ENCODE results near the gene ERBB3.
A peak's percentile ranks its signal among the peaks of the same experiment; 100 is the strongest.
"Not testable (repeated sequence)": the region's sequence is repeated elsewhere in the genome, so short reads cannot be mapped to it uniquely, and the experiment has no call there.

Gene ERBB3
- total RNA-seq: 0 to 0.55 (median 0.18) reads per million in 18 experiments

DNA sequence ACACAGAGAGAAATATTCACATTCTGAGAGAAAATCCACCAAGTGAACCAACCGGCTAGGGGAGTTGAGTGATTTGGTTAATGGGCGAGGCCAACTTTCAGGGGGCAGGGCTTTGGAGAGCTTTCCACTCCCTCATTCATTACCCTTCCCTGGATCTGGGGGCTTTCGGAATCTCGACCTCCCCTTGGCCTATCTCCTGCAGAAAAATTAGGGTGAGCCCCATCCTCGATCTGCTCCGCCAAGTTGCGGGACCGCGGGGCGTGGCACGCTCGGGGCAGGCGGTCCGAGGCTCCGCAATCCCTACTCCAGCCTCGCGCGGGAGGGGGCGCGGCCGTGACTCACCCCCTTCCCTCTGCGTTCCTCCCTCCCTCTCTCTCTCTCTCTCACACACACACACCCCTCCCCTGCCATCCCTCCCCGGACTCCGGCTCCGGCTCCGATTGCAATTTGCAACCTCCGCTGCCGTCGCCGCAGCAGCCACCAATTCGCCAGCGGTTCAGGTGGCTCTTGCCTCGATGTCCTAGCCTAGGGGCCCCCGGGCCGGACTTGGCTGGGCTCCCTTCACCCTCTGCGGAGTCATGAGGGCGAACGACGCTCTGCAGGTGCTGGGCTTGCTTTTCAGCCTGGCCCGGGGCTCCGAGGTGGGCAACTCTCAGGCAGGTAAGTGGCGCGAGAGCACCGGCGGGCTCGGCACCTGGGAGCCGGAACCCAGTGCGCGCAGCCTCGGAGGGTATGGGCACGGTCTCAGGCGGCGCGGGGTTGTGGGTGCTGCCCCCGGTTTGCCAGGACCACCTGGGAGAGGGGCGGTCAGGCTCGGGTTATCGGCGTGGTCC lies at the start of gene ERBB3:
TSS of gene ERBB3 (plus strand) at position 443 of the 833 bp plus-strand sequence. CDS start at position 579, 136 bp downstream.
- DNase-seq: peak; percentile 49 to 53

DNA sequence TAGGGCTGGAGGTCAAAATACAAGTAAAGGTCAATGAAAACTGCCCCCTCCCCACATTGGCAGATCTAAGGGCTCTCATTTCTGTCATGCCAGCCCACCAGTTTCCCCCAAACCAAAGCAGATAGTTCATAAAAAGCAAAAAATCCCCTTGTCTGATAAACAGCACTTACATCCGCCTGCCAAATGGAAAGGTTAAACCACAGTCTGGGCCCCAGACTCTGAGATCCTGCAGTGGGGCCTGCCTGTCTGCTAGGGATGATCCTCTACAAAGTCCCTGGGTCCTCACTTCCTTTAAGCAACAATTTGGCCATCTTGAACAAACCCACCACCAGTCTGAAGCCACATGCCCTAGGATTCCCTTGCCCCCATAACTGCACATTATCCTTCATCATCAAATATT lies 48.0 kb upstream of the ERBB3 start:
- DNase-seq: no peak

DNA sequence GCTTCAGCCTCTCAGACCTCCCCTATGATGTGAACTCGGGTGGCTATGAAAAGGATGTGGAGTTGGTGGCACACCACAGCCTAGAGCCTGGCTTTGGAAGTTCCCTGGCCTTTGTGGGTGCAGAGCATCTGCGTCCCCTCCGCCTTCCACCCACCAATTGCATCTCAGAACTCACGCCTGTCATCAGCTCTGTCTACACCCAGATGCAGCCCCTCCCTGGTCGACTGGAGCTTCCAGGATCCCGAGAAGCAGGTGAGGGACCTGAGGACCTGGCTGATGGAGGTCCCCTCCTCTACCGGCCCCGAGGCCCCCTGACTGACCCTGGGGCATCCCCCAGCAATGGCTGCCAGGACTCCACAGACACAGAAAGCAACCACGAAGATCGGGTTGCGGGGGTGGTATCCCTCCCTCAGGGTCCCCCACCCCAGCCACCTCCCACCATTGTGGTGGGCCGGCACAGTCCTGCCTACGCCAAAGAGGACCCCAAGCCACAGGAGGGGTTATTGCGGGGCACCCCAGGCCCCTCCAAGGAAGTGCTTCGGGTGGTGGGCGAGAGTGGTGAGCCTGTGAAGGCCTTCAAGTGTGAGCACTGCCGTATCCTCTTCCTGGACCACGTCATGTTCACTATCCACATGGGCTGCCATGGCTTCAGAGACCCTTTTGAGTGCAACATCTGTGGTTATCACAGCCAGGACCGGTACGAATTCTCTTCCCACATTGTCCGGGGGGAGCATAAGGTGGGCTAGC lies 45.2 kb upstream of the ERBB3 start:
- DNase-seq: no peak

DNA sequence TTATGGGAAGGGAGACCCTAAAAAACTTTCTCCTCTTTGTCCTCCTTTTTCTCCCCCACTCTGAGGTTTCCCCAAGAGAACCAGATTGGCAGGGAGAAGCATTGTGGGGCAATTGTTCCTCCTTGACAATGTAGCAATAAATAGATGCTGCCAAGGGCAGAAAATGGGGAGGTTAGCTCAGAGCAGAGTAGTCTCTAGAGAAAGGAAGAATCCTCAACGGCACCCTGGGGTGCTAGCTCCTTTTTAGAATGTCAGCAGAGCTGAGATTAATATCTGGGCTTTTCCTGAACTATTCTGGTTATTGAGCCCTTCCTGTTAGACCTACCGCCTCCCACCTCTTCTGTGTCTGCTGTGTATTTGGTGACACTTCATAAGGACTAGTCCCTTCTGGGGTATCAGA lies 42.8 kb upstream of the ERBB3 start:
- no peak for DNase-seq

DNA sequence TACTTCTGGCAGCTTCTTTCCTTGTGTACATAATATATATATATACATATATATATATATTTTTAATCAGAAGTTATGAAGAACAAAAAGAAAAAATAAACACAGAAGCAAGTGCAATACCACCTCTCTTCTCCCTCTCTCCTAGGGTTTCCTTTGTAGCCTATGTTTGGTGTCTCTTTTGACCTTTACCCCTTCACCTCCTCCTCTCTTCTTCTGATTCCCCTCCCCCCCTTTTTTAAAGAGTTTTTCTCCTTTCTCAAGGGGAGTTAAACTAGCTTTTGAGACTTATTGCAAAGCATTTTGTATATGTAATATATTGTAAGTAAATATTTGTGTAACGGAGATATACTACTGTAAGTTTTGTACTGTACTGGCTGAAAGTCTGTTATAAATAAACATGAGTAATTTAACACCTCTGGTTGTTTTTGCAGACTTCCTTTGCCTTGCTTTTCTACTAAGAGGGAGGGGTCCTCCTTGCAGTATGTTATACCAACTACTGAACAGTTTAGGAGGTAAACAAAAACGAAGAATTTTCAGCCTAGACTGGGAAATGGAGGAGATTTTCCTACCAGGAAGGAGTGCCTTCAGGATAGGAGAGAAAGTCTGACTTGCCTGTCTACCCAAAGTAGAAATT lies 41.8 kb upstream of the ERBB3 start:
- DNase-seq: no peak

DNA sequence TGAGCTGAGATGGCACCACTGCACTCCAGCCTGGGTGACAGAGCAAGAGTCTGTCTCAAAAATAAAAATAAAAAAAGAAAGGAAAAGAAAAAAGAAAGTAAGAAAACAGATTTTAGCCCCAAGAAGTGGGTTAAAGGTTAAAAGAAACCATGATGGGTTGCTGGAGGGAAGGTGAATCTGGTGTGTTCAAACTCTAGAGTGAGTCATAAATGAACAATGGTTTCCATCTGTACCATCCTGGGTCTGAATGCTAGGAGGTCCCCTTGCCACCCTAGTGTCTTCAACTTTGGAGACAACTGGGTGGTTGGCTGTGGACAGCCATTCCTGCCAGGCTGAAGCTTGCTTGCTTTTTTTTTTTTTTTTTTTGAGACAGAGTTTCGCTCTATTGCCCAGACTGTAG lies 39.8 kb upstream of the ERBB3 start:
- DNase-seq: no peak

DNA sequence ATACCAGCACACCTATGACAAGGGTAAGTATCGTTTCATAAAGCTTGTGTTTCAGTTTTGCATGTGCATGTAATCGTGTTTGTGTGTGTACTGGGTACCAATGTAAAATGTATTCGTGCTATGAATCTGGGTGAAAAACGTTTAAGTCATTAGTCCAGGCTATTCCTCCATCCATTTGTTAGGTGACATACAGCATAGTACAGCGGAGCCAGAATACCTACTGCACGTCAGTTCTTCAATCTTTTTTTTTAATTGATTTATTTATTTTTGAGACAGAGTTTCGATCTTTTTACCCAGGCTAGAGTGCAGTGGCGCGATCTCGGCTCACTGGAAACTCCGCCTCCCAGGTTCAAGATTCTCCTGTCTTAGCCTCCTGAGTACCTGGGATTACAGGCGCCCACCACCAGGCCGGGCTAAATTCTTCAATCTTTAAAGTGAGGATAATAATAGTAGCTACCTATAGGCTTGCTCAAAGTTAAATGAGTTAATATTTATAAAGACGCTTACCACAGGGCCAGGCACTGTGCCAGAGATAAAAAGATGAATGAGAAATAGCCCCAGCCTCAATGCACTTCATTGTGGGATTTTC lies 38.9 kb upstream of the ERBB3 start:
- no peak for DNase-seq

DNA sequence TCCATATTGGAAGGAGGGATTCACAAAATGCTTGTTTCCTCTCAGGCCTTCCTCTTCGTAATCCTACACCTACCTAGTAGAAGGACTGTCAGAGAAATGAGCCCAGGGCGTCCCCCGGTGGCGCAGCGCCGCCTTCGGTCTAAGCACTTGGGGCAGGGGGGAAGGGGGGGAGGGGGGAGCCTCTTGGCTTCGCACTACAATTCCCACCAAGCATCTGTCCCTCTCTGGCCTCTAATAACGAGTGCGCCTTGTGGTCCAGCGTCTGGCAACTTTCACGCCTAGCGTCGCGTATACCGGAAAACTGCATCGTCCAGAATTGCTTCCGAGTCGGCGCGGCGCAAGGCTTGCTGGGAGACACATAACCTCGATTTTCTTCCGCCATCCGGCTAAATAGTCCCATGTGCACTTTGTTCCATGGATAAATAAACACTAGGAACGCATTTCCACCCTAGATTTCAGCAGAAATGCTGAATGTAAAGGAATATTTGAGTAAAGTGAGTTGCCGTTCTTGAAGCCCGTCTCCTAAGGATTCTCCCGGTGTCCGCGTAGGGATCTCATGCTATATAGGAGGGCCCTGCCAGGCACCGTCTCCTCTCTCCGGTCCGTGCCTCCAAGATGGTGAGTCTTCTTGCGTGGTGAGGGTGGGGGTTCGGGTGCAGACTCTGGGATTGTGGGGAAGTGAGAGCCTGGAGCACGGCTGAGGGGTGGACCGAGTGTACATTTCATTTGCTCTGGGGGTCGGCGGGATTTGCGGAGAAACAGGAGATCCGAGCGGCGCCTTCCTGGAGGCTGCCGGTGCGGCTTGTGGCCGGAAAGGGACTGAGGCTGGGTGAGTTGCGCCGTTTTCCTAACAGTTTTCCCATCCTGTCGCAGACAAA lies 38.2 kb upstream of the ERBB3 start, which contains the start of gene RPS26:
TSS of gene RPS26 (plus strand) at position 367 of the 878 bp plus-strand sequence. CDS start at position 616, 249 bp downstream.
- DNase-seq: peak; percentile 97 to 99

DNA sequence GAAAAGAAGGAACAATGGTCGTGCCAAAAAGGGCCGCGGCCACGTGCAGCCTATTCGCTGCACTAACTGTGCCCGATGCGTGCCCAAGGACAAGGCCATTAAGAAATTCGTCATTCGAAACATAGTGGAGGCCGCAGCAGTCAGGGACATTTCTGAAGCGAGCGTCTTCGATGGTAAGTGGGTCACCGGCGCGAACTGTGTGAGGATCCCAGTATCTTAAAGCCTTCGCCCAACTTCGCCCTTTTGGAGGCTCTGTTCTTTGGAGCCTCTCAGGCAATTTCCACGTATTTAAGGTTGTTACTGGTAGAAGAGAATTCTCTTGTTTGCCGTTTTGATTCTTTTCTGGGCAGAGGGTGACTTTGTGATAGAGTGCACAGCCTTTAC lies 37.5 kb upstream of the ERBB3 start:
- DNase-seq: not testable (repeated sequence)

DNA sequence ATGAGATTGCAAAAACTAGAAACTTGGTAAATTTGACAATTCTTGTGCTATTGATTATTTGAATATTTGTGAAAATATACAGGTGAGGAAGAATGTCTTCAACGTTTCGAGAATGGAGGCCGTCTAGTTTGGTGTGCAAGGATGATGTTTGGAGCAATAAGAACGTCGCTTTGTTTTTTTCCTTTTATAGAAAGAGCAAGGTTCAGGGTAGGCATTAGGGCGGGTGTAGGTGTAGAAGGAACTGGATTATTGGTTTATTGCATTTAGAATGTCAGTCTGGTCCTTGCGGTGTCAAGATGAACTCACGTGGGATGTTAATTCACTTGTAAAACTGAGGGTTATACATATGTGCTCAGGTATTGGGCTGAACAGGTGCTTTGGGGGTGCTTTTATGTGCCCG lies 37.1 kb upstream of the ERBB3 start:
- no peak for DNase-seq

DNA sequence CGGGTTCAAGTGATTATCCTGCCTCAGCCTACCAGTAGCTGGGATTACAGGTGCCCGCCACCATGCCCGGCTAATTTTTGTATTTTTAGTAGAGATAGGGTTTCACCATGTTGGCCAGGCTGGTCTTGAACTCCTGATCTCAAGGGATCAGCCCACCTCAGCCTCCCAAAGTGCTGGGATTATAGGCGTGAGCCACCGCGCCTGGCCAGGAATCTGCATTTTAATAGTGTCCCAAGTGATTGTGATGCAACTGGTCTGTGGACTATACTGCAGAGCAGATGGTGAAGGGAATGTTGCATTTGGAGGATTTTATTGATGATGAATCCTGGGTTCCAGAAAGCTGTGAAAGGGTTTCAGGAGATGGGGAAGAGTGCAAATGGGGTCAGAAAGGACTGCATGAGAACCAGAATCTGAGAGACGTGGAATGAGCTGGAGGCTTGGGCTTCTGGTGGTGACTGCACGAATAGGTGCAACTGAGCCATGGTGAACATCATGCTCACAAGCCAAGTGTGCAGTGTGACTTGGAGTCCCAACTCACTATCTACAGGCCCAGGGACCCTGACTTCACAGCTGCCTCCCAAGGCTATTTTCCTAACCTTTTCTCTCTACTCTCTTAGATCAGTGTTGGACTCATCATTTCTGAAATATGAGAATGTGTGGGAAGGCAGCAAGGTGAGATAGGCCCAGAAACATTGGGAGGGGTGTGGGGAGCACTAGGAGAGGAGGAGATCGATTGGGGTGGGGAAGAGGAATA lies 33.8 kb upstream of the ERBB3 start:
- no peak for DNase-seq

DNA sequence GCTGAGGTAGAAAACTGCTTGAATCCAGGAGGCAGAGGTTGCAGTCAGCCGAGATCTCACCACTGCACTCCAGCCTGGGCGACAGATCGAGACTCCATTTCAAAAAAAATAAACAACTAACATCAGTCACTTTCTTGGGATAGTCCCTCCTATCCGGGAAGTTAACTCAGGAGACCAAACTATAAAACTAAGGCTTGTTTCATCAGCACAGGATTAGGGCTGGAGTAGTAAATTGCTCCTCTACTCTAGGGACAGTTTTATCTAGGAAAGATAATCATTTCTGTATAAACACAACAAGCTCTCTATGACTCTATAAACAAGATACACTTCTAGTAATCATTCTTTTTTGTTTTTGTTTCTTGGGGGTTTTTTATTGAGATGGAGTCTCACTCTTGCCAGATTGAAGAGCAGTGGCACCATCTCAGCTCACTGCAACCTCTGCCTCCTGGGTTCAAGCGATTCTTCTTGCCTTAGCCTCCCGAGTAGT lies 26.5 kb upstream of the ERBB3 start:
- no peak for DNase-seq

DNA sequence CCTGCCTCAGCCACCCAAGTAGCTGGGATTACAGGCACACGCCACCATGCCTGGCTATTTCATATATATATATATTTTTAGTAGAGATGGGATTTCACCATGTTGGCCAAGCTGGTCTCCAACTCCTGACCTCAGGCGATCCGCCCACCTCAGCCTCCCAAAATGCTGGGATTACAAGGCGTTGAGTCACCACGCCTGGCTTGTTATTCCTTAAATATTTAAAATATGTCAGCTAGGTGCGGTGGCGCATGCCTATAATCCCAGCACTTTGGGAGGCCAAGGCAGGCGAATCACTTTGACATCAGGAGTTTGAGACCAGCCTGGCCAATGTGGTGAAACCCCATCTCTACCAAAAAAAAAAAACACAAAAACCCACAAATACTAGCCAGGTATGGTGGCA lies 20.0 kb upstream of the ERBB3 start:
- DNase-seq: not testable (repeated sequence)

DNA sequence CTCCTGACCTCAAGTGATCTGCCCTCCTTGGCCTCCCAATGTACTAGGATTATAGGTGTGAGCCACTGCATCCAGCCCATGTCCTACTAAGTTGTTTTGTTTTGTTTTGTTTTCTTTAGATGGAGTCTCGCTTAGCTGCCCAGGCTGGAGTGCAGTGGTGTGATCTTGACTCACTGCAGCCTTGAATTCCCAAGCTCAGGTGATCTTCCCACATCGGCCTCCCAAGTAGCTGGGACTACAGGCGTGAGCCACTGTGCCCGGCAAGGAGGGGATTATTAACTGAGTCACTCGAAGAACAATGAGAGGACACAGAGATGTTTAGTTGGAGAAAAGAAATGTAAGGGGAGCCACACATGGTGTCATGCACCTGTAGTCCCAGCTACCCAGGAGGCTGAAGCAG lies 18.0 kb upstream of the ERBB3 start:
- no peak for DNase-seq

DNA sequence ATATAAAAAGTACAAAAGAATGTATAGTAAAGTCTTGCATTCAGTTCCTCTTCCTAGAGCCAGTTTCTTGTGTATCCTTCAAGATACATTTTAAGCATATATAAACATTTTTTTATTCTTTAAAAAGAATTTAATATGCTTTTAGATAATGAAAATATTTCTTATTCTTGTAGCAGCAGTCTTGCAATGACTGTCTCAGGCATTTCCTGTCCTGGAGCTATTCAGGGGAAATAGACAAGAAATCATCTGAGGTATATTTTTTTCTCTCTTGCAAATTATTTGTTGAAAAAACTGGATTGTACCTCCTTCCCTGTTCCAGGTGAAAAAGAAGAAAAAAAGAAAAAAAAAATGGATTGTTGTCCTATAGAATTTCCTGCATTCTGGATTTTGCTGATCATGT lies 17.0 kb upstream of the ERBB3 start:
- no peak for DNase-seq

DNA sequence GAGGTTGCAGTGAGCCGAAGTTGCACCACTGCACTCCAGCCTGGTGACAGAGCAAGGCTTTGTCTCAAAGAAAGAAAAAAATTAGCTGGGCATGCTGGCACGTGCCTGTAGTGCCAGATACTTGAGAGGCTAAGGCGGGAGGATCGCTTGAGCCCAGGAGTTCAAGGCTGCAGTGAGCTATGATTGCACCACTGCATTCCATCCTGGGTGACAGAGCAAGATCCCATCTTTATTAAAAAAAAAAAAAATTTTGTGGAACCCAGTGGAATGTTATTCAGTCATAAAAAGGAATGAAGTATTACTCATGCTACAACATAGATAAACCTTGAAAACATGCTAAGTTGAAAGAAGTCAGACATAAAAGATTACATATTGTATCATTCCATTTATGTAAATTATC lies 8.3 kb upstream of the ERBB3 start:
- DNase-seq: no peak

DNA sequence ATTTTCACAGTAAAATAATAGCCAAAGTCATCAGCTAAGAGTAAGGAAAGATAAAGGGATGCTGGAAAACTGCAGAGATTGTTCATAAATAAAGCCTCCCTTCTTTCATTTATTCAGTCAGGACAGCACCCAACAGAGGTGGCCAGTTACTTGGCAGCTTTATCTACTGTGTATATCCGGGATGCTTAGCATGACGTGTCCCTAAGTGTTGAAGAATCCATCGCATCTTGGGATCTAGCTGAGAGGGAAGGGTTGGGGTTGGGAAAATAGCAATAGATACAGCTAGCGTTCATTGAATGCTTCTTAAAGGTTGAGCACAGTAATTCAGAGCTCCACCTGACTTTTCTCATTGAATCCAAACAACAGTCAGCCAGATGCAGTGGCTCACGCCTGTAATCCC lies 5.6 kb upstream of the ERBB3 start:
- no peak for DNase-seq

DNA sequence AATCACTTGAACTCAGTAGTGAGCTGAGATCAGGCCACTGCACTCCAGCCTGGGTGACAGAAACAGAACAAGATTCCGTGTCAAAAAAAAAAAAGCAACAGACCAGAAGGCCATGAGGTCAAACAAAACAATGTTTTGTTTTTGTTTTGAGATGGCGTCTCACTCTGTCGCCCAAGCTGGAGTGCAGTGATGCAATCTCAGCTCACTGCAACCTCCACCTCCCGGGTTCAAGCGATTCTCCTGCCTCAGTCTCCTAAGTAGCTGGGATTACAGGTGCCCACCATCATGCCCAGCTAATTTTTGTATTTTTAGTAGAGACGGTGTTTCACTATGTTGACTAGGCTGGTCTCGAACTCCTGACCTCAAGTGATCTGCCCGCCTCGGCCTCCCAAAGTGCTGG lies 2.0 kb upstream of the ERBB3 start:
- not testable (repeated sequence) for DNase-seq

DNA sequence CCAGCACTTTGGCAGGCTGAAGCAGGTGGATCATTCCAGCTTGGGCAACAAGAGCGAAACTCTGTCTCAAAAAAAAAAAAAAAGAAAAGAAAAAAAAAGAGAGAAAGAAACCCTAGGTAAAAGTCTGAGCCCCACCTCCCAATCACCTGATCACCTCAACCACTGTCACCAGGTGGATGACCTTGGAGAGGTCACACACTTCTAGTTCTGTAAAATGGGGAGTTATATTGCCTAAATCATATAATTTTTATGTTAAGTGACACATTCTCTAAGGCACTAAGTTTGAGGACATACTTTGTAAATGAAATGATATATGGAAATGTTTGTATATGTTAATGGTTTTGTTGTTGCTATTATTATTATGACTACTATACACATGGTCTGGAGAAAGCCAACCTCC lies 1.5 kb upstream of the ERBB3 start:
- no peak for DNase-seq

DNA sequence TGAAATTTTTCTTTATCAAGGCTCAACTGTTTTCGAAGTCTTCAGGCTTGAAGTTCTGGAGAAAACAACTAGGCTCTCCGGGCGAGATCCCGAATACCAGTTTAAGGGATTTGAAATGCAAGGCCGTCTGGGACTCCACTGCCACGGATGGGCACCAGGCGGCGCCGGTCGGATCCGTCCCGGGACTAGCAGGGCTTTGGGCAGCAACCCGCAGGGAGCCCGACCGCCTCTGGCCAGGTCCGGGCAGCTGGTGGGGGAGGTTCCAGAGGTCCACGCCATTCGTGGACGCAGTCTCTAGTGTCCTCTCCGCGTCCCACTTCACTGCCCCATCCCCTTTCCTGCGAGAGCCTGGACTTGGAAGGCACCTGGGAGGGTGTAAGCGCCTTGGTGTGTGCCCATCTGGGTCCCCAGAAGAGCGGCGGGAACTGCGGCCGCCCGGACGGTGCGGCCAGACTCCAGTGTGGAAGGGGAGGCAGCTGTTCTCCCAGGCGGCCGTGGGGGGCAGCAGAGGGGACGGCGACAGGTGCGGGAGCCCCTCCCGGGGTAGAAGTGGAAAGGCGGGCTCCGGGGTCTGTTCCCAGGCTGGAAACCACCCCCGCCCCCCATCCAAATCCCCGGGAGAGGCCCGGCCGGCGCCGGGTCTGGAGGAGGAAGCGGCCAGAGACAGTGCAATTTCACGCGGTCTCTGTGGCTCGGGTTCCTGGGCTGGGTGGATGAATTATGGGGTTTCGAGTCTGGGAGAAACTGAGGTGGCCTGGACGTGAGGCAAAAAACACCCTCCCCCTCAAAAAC lies 838 bp upstream of the ERBB3 start:
- DNase-seq: peak; percentile 79 to 81
